IMR-90 (cell line): ENCODE measurements around the gene SERP2. TPM values are rescaled to one million over a fixed set of nuclear protein-coding genes. Genes with fewer than 3 reads are reported as not detected.

Source experiments
- ATAC-seq: fragments of 200-7000 bp; cut with Tn5 transposase; 2 replicates; pipeline ENCODE4 v1.9.1; 2020; ENCODE audit warnings: low read depth, mild to moderate bottlenecking, moderate library complexity
- BruUV-seq: library from RNA; stranded (reverse); fragments of 400-500 nt; replicated peaks from 2 replicates; lab custom pipeline; 2021; lab: Mats Ljungman, UMichigan
- CTCF ChIA-PET: fragments of 300-600 bp; formaldehyde crosslinking; extraction: SDS; loops from one replicate; lab custom pipeline; 2021; ENCODE audit warnings: antibody characterized with exemption; lab: Yijun Ruan, JAX
- POLR2A ChIA-PET: fragments of 300-600 bp; sonication (Branson Sonifier 250); formaldehyde crosslinking; loops from one replicate; lab custom pipeline; 2022; ENCODE audit warnings: antibody characterized with exemption; ENCODE audit not compliant: unreplicated experiment; lab: Charles Lee
- DNase-seq: peaks from one replicate; pipeline ENCODE4 v3.0.0; 2013
- H2AFZ ChIP-seq: replicated peaks from 2 replicates; pipeline ENCODE3; 2013; ENCODE audit warnings: low read length, mild to moderate bottlenecking; ENCODE audit not compliant: poor library complexity
- H2AK5ac ChIP-seq: 2 replicates; pipeline ENCODE4 v1.6.1; 2013; ENCODE audit warnings: low read depth, low read length, inconsistent platforms
- H2AK9ac ChIP-seq: replicated peaks from 2 replicates; pipeline ENCODE3; 2013; ENCODE audit warnings: mild to moderate bottlenecking, low read depth, low read length, moderate library complexity; ENCODE audit not compliant: poor library complexity
- H2BK120ac ChIP-seq: 2 replicates; pipeline ENCODE4 v1.6.1; 2013; ENCODE audit warnings: low read depth, low read length, inconsistent platforms
- H2BK15ac ChIP-seq: 3 replicates; pipeline ENCODE4 v1.6.1; 2013; ENCODE audit warnings: low read depth, low read length, inconsistent platforms
- H2BK20ac ChIP-seq: 2 replicates; pipeline ENCODE4 v1.6.1; 2013; ENCODE audit warnings: low read depth, mild to moderate bottlenecking, inconsistent platforms, low read length, moderate library complexity
- H2BK5ac ChIP-seq: 2 replicates; pipeline ENCODE4 v1.6.1; 2013; ENCODE audit warnings: mild to moderate bottlenecking, low read depth, low read length, inconsistent platforms; ENCODE audit not compliant: poor library complexity, severe bottlenecking
- H3K14ac ChIP-seq: replicated peaks from 2 replicates; pipeline ENCODE4 v1.6.1; 2013; ENCODE audit warnings: low read depth, low read length, inconsistent platforms
- H3K18ac ChIP-seq: 2 replicates; pipeline ENCODE4 v1.6.1; 2013; ENCODE audit warnings: low read depth, low read length, control low read depth
- H3K23ac ChIP-seq: 2 replicates; pipeline ENCODE4 v1.6.1; 2013; ENCODE audit warnings: low read depth, low read length, inconsistent platforms
- H3K27ac ChIP-seq: 2 replicates; pipeline ENCODE4 v1.5.1; 2013; ENCODE audit warnings: mild to moderate bottlenecking, control low read depth, low read length; ENCODE audit not compliant: insufficient read depth
- H3K27me3 ChIP-seq: 2 replicates; pipeline ENCODE4 v1.6.1; 2013; ENCODE audit warnings: low read length; ENCODE audit not compliant: control insufficient read depth, insufficient read depth
- H3K36me3 ChIP-seq: 2 replicates; pipeline ENCODE4 v1.6.1; 2013; ENCODE audit warnings: low read length, mixed read lengths; ENCODE audit not compliant: control insufficient read depth, insufficient read depth
- H3K4ac ChIP-seq: 2 replicates; pipeline ENCODE4 v1.6.1; 2013; ENCODE audit warnings: low read depth, low read length, inconsistent platforms
- H3K4me1 ChIP-seq: 2 replicates; pipeline ENCODE4 v1.6.1; 2013; ENCODE audit warnings: low read length, mixed read lengths; ENCODE audit not compliant: control insufficient read depth, insufficient read depth
- H3K4me2 ChIP-seq: 2 replicates; pipeline ENCODE4 v1.6.1; 2013; ENCODE audit warnings: low read depth, mild to moderate bottlenecking, control low read depth, low read length, moderate library complexity
- H3K4me3 ChIP-seq: 2 replicates; pipeline ENCODE4 v1.5.1; 2013; ENCODE audit warnings: low read depth, mild to moderate bottlenecking, control low read depth, low read length, moderate library complexity; ENCODE audit not compliant: insufficient read depth
- H3K56ac ChIP-seq: 2 replicates; pipeline ENCODE4 v1.6.1; 2013; ENCODE audit warnings: low read length, inconsistent platforms; ENCODE audit not compliant: insufficient read depth; ENCODE audit errors: extremely low read depth
- H3K79me1 ChIP-seq, 2 experiments: 2 replicates each; pipeline ENCODE4 v1.6.1; 2013; ENCODE audit warnings: low read length in 2 of 2, inconsistent platforms in 1 of 2, low read depth in 1 of 2
- H3K9ac ChIP-seq: 2 replicates; pipeline ENCODE4 v1.6.1; 2013; ENCODE audit warnings: low read depth, low read length, control low read depth
- H3K9me1 ChIP-seq: 2 replicates; pipeline ENCODE4 v1.6.1; 2013; ENCODE audit warnings: low read length, inconsistent platforms; ENCODE audit not compliant: insufficient read depth
- H3K9me3 ChIP-seq: 2 replicates; pipeline ENCODE4 v1.6.1; 2013; ENCODE audit warnings: low read length; ENCODE audit not compliant: control insufficient read depth, insufficient read depth
- H4K20me1 ChIP-seq: 2 replicates; pipeline ENCODE4 v1.6.1; 2013; ENCODE audit warnings: low read length, inconsistent platforms; ENCODE audit not compliant: insufficient read depth
- H4K5ac ChIP-seq: 2 replicates; pipeline ENCODE4 v1.6.1; 2013; ENCODE audit warnings: mild to moderate bottlenecking, low read depth, low read length, control low read depth
- H4K8ac ChIP-seq, 2 experiments: 2 replicates each; pipeline ENCODE4 v1.6.1; 2013; ENCODE audit warnings: low read depth in 2 of 2, low read length in 2 of 2, control low read depth in 1 of 2, inconsistent platforms in 1 of 2
- H4K91ac ChIP-seq: 2 replicates; pipeline ENCODE4 v1.6.1; 2013; ENCODE audit warnings: low read depth, low read length, inconsistent platforms; ENCODE audit not compliant: insufficient read depth
- BHLHE40 ChIP-seq: fragments of 150-350 bp; IDR thresholded peaks from 2 replicates; pipeline ENCODE4 v1.6.1; 2016; ENCODE audit warnings: mild to moderate bottlenecking, low read depth, low read length
- CEBPB ChIP-seq: IDR thresholded peaks from 2 replicates; pipeline ENCODE4 v1.6.1; 2012; ENCODE audit warnings: low read depth, low read length, improper control_type of control experiment
- CHD1 ChIP-seq: IDR thresholded peaks from 2 replicates; pipeline ENCODE4 v1.6.1; 2012; ENCODE audit warnings: low read depth, low read length, improper control_type of control experiment
- ELK1 ChIP-seq: fragments of 150-350 bp; IDR thresholded peaks from 2 replicates; pipeline ENCODE4 v1.6.1; 2016; ENCODE audit warnings: low read depth, mild to moderate bottlenecking, low read length, moderate library complexity, borderline replicate concordance
- MAFK ChIP-seq: IDR thresholded peaks from 2 replicates; pipeline ENCODE4 v1.6.1; 2012; ENCODE audit warnings: low read depth, low read length, improper control_type of control experiment
- MAZ ChIP-seq: IDR thresholded peaks from 2 replicates; pipeline ENCODE4 v1.6.1; 2012; ENCODE audit warnings: low read depth, mild to moderate bottlenecking, low read length, improper control_type of control experiment, moderate library complexity, borderline replicate concordance
- POLR2A ChIP-seq: IDR thresholded peaks from 2 replicates; pipeline ENCODE4 v1.6.1; 2012; ENCODE audit warnings: mild to moderate bottlenecking, low read depth, low read length
- RAD21 ChIP-seq: IDR thresholded peaks from 2 replicates; pipeline ENCODE4 v1.6.1; 2012; ENCODE audit warnings: low read length, improper control_type of control experiment
- RCOR1 ChIP-seq: IDR thresholded peaks from 2 replicates; pipeline ENCODE4 v1.6.1; 2012; ENCODE audit warnings: mild to moderate bottlenecking, low read length, improper control_type of control experiment; ENCODE audit not compliant: insufficient replicate concordance
- WGBS, 2 experiments: methylation state at CpG; one replicate each; pipeline versions ENCODE4 v1.1.5 to v1.1.7; 2013; ENCODE audit warnings: missing lambda C conversion rate in 2 of 2; ENCODE audit not compliant: insufficient read length in 1 of 2; ENCODE audit errors: extremely low coverage in 2 of 2; 5-methylcytosine and 5-hydroxymethylcytosine counted together
- dilution Hi-C: fragments of 300-500 bp; cut with HindIII; formaldehyde crosslinking; loops from one replicate; pipeline ENCODE4 v1.14.3; 2018; ENCODE audit warnings: low sequenced_read_pairs; ENCODE audit not compliant: unreplicated experiment
- in situ Hi-C: fragments of 300-500 bp; cut with MboI; formaldehyde crosslinking; loops from 3 replicates; pipeline ENCODE4 v1.14.3; 2019; ENCODE audit warnings: low sequenced_read_pairs, inconsistent platforms, mixed read lengths
- intact Hi-C: fragments of 100-400 bp; cut with micrococcal nuclease; formaldehyde crosslinking; loops from 2 replicates; pipeline ENCODE4 v1.10.0; 2022
- polyA plus RNA-seq, 3 experiments: library from polyadenylated mRNA; depleted of rRNA; stranded (reverse); fragments of >200 nt; gene quantifications; 2 replicates each; pipeline ENCODE4 v1.2.3, GENCODE V29; 2012; ENCODE audit warnings: low replicate concordance in 1 of 3
- total RNA-seq: library from RNA; depleted of rRNA; stranded (reverse); fragments of >200 nt; gene quantifications from 2 replicates; pipeline ENCODE4 v1.2.3, GENCODE V29; 2012

The SERP2 gene
- total and polyA plus RNA-seq, 2 of the 4 experiments (the other 2 are of a cell fraction), result 0.54 to 1.4 TPM

GRCh38 chr13:44355621-44356020 lies 18.0 kb upstream of the SERP2 start:
- Histone ChIP-seq H2BK5ac (no peak overlapping the region), H2BK20ac (no peak overlapping the region), H4K5ac (no peak overlapping the region), H3K9ac (no peak overlapping the region), H3K56ac (no peak overlapping the region), H3K4me3 (no peak overlapping the region), H2AFZ (no peak overlapping the region), H3K18ac (no peak overlapping the region), H2BK15ac (no peak overlapping the region), H3K9me1 (0 out of 2 replicates have a peak, but pooled peaks cover 3% of the 10 kb centered on the region), H3K27ac (no peak overlapping the region), H3K27me3 (no peaks in the 10 kb centered on the region), H4K91ac (no peak overlapping the region), H2AK5ac (no peak overlapping the region), H3K79me1 (no peaks in the 10 kb centered on the region), H2AK9ac (no peak overlapping the region), H4K20me1 (no peaks in the 10 kb centered on the region), H3K4me1 (no peaks in the 10 kb centered on the region), H4K8ac (no peak overlapping the region), H2BK120ac (no peak overlapping the region), H3K9me3 (no peaks in the 10 kb centered on the region), H3K14ac (no peak overlapping the region), H3K4me2 (no peak overlapping the region), H3K23ac (no peak overlapping the region), H3K4ac (no peak overlapping the region), H3K36me3 (no peaks in the 10 kb centered on the region)
- DNase-seq (no peak), ATAC-seq (no peak)
- in situ Hi-C loops, result no loop called here
- BruUV-seq, result no TSS peak
- dilution Hi-C loops, result no loop called here
- no peak for TF ChIP-seq ELK1
- no peak for TF ChIP-seq POLR2A
- TF ChIP-seq MAZ, result no peak
- TF ChIP-seq CHD1, result no peak
- no peak for TF ChIP-seq BHLHE40
- TF ChIP-seq RCOR1, result no peak
- no peak for TF ChIP-seq CEBPB
- TF ChIP-seq RAD21, result no peak
- TF ChIP-seq MAFK, result no peak
- WGBS, 2 experiments, result 100% methylated on average over 1 of the region's 3 CpGs; no CpG with 5 or more reads in 1 of the 2 experiments
- ChIA-PET POLR2A (no interaction called here), CTCF (interaction anchor here (1.1 kb wide), 1 partner anchor 10 kb away, joined by 4 read pairs; no protein-coding TSS in a partner anchor)
- intact Hi-C loops, result no loop called here
